Stimulated activated naive B cell treated with anti-CD40 and anti-IgM and Interleukin-4, amounts not matched to agents 10 μg/mL and 1 μg/mL and 100 μg/mL, for 72 hours (primary cell): ENCODE data around the gene PRMT1.
A peak's percentile ranks its signal among the peaks of the same experiment; 100 is the strongest.

Source experiments
- ATAC-seq, 2 donors: fragments of 150-1000 bp; cut with Tn5 transposase; replicated peaks; 2 replicates each; pipeline ENCODE4 v1.10.0; 2021; ENCODE audit warnings: moderate library complexity in 1 of 2
- DNase-seq: peaks from one replicate; pipeline ENCODE4 v3.0.0; 2021
- H3K27ac Mint-ChIP-seq: one replicate; pipeline ENCODE4 v1.8.0; 2022; ENCODE audit warnings: mild to moderate bottlenecking, mixed read lengths
- H3K27me3 Mint-ChIP-seq, 2 donors: one replicate each; pipeline ENCODE4 v1.8.0; 2022; ENCODE audit warnings: mixed read lengths in 2 of 2
- H3K36me3 Mint-ChIP-seq, 2 donors: one replicate each; pipeline ENCODE4 v1.8.0; 2022; ENCODE audit warnings: mixed read lengths in 2 of 2, mild to moderate bottlenecking in 1 of 2
- H3K4me1 Mint-ChIP-seq, 2 donors: one replicate each; pipeline ENCODE4 v1.8.0; 2022; ENCODE audit warnings: mixed read lengths in 2 of 2, mild to moderate bottlenecking in 1 of 2
- H3K4me3 Mint-ChIP-seq, 2 donors: one replicate each; pipeline ENCODE4 v1.8.0; 2022; ENCODE audit warnings: mild to moderate bottlenecking in 2 of 2, mixed read lengths in 2 of 2, moderate library complexity in 1 of 2
- H3K9me3 Mint-ChIP-seq, 2 donors: one replicate each; pipeline ENCODE4 v1.8.0; 2022; ENCODE audit warnings: mixed read lengths in 2 of 2, mild to moderate bottlenecking in 1 of 2

The PRMT1 gene

GRCh38 chr19:49641688-49642491, 35.2 kb upstream of the PRMT1 start, which contains the start of gene SCAF1:
Gene SCAF1 (plus strand): TSS chr19:49642209. CDS start chr19:49645027, 2,818 bp downstream.
- Mint-ChIP-seq H3K36me3 (peaks cover 29 to 40% of the 10 kb centered on the region in 2 donors), H3K4me3 (peak within 1 kb of the TSS; percentile 95 to 98), H3K9me3 (no peaks in the 10 kb centered on the region), H3K27ac (peak within 1 kb of the TSS; percentile 99), H3K27me3 (no peaks in the 10 kb centered on the region), H3K4me1 (peaks cover 53 to 67% of the 10 kb centered on the region in 2 donors)
- DNase-seq (peak; percentile 100), ATAC-seq (peak; percentile 72 to 75)

- Mint-ChIP-seq H3K9me3 (no peaks in the 10 kb centered on the region), H3K36me3 (peaks cover 32 to 46% of the 10 kb centered on the region in 2 donors), H3K27me3 (no peaks in the 10 kb centered on the region), H3K4me1 (peaks cover 55 to 66% of the 10 kb centered on the region in 2 donors), H3K4me3 (peak overlapping the region; percentile 95 to 98), H3K27ac (peak overlapping the region; percentile 99)
- ATAC-seq, result no peak
- no peak for DNase-seq
These were observed 34.5 kb upstream of the PRMT1 start for GRCh38 chr19:49642492-49643035.

GRCh38 chr19:49643466-49643865, 33.6 kb upstream of the PRMT1 start:
- no peak for DNase-seq
- H3K27ac Mint-ChIP-seq, result peak overlapping the region; percentile 1
- H3K4me1 Mint-ChIP-seq, result peaks cover 49 to 57% of the 10 kb centered on the region in 2 donors

GRCh38 chr19:49645592-49645991, 31.5 kb upstream of the PRMT1 start:
- DNase-seq, result no peak
- Mint-ChIP-seq H3K4me1 (peaks cover 39 to 42% of the 10 kb centered on the region in 2 donors), H3K36me3 (peaks cover 39 to 51% of the 10 kb centered on the region in 2 donors), H3K27ac (peak overlapping the region; percentile 31), H3K9me3 (no peaks in the 10 kb centered on the region), H3K4me3 (no peak overlapping the region), H3K27me3 (no peaks in the 10 kb centered on the region)
- ATAC-seq, result no peak

More at GRCh38 chr19:49643466-49643865, 33.6 kb upstream of the PRMT1 start:
- Mint-ChIP-seq H3K27me3 (no peaks in the 10 kb centered on the region), H3K4me3 (peak overlapping the region; percentile 8 to 98), H3K9me3 (no peaks in the 10 kb centered on the region), H3K36me3 (peaks cover 32 to 46% of the 10 kb centered on the region in 2 donors)
- no peak for ATAC-seq

- Mint-ChIP-seq H3K4me1 (peaks cover 35 to 38% of the 10 kb centered on the region in 2 donors), H3K4me3 (no peak overlapping the region), H3K27ac (peak overlapping the region; percentile 75), H3K9me3 (no peaks in the 10 kb centered on the region), H3K36me3 (peaks cover 39 to 49% of the 10 kb centered on the region in 2 donors), H3K27me3 (no peaks in the 10 kb centered on the region)
- DNase-seq (no peak), ATAC-seq (no peak)
These were observed 31.1 kb upstream of the PRMT1 start for GRCh38 chr19:49645995-49646394.

- Mint-ChIP-seq H3K4me3 (no peak overlapping the region), H3K27ac (no peak overlapping the region)
These were observed 30.5 kb upstream of the PRMT1 start for GRCh38 chr19:49646586-49646985.

GRCh38 chr19:49651029-49651819, 25.8 kb upstream of the PRMT1 start:
- no peaks in the 10 kb centered on the region for H3K27me3 Mint-ChIP-seq
- no peaks in the 10 kb centered on the region for H3K9me3 Mint-ChIP-seq
- peaks cover 39 to 58% of the 10 kb centered on the region in 2 donors for H3K36me3 Mint-ChIP-seq
- H3K27ac Mint-ChIP-seq, result no peak overlapping the region
- peaks cover 3 to 5% of the 10 kb centered on the region in 2 donors for H3K4me1 Mint-ChIP-seq
- ATAC-seq (no peak), DNase-seq (no peak)
- no peak overlapping the region for H3K4me3 Mint-ChIP-seq

More at GRCh38 chr19:49646586-49646985, 30.5 kb upstream of the PRMT1 start:
- peaks cover 35 to 37% of the 10 kb centered on the region in 2 donors for H3K4me1 Mint-ChIP-seq
- ATAC-seq (no peak), DNase-seq (no peak)
- H3K36me3 Mint-ChIP-seq, result peaks cover 39 to 51% of the 10 kb centered on the region in 2 donors
- H3K27me3 Mint-ChIP-seq, result no peaks in the 10 kb centered on the region
- no peaks in the 10 kb centered on the region for H3K9me3 Mint-ChIP-seq

- no peak overlapping the region for H3K4me3 Mint-ChIP-seq
- H3K27me3 Mint-ChIP-seq, result no peaks in the 10 kb centered on the region
- ATAC-seq (no peak), DNase-seq (no peak)
- H3K4me1 Mint-ChIP-seq, result peaks cover 0 to under 1% of the 10 kb centered on the region in 2 donors
- H3K27ac Mint-ChIP-seq, result no peak overlapping the region
- peaks cover 34 to 57% of the 10 kb centered on the region in 2 donors for H3K36me3 Mint-ChIP-seq
- H3K9me3 Mint-ChIP-seq, result no peaks in the 10 kb centered on the region
These were observed 25.1 kb upstream of the PRMT1 start for GRCh38 chr19:49651820-49652550.

- DNase-seq, result no peak
- no peaks in the 10 kb centered on the region for H3K9me3 Mint-ChIP-seq
- H3K36me3 Mint-ChIP-seq, result peaks cover 37 to 58% of the 10 kb centered on the region in 2 donors
- no peak for ATAC-seq
- peak overlapping the region; percentile 14 for H3K27ac Mint-ChIP-seq
- peaks cover 2 to 4% of the 10 kb centered on the region in 2 donors for H3K4me1 Mint-ChIP-seq
- H3K4me3 Mint-ChIP-seq, result no peak overlapping the region
- H3K27me3 Mint-ChIP-seq, result no peaks in the 10 kb centered on the region
These were observed 24.3 kb upstream of the PRMT1 start for GRCh38 chr19:49652551-49653465.

- H3K27ac Mint-ChIP-seq, result peak overlapping the region; percentile 69
- ATAC-seq, result no peak
These were observed 23.6 kb upstream of the PRMT1 start for GRCh38 chr19:49653466-49653806.

GRCh38 chr19:49654581-49654980, 22.5 kb upstream of the PRMT1 start:
- Mint-ChIP-seq H3K9me3 (no peaks in the 10 kb centered on the region), H3K36me3 (peaks cover 44 to 65% of the 10 kb centered on the region in 2 donors), H3K4me3 (no peak overlapping the region), H3K27ac (no peak overlapping the region), H3K27me3 (no peaks in the 10 kb centered on the region), H3K4me1 (peaks cover 7 to 8% of the 10 kb centered on the region in 2 donors)
- ATAC-seq, result no peak
- no peak for DNase-seq

More at GRCh38 chr19:49653466-49653806, 23.6 kb upstream of the PRMT1 start:
- peaks cover 39 to 61% of the 10 kb centered on the region in 2 donors for H3K36me3 Mint-ChIP-seq
- no peak for DNase-seq
- H3K4me3 Mint-ChIP-seq, result no peak overlapping the region
- H3K27me3 Mint-ChIP-seq, result no peaks in the 10 kb centered on the region
- peaks cover 3 to 5% of the 10 kb centered on the region in 2 donors for H3K4me1 Mint-ChIP-seq
- no peaks in the 10 kb centered on the region for H3K9me3 Mint-ChIP-seq

GRCh38 chr19:49655570-49656455, 21.3 kb upstream of the PRMT1 start:
- Mint-ChIP-seq H3K27me3 (no peaks in the 10 kb centered on the region), H3K4me1 (peaks cover 8 to 11% of the 10 kb centered on the region in 2 donors), H3K27ac (peak overlapping the region; percentile 14), H3K36me3 (peaks cover 50 to 75% of the 10 kb centered on the region in 2 donors), H3K4me3 (peak overlapping the region in 1 of 2 donors; percentile 10), H3K9me3 (no peaks in the 10 kb centered on the region)
- no peak for DNase-seq
- no peak for ATAC-seq
